ENCODE measurements around the gene ASAH2B. TPM values are rescaled to one million over a fixed set of nuclear protein-coding genes. Genes with fewer than 3 reads are reported as not detected.

ASAH2B gene
- total and polyA plus RNA-seq, 2 of the 13 experiments (the other 11 are each of a cell fraction or from before 2014, with no cell fraction given): 4.2 to 4.6 TPM

- no peak for TF ChIP-seq ZNF460 (CRISPR knock-in tag; IDR thresholded peaks at IDR 0.05; ENCODE audit: borderline replicate concordance)
Measured at GRCh38 chr10:50807851-50808776, 68.4 kb downstream of the ASAH2B start (continued).

Other genes with a start within 250 kb of the ASAH2B start
- gene SGMS1, start 116.0 kb upstream of the ASAH2B start, total RNA-seq (2016; rRNA removed; fragmentation: Illumina TruSeq; extraction: Trizol): 13.1 and 15.1 TPM in 2 replicates
- 6.2 and 6.5 TPM in 2 replicates for gene SGMS1, start 116.0 kb upstream of the ASAH2B start, polyA plus RNA-seq (2011; rRNA removed)
- 58.1 and 102 TPM in 2 replicates for gene A1CF, start 145.7 kb downstream of the ASAH2B start, total RNA-seq (2016; rRNA removed; fragmentation: Illumina TruSeq; extraction: Trizol)
- gene A1CF, start 145.7 kb downstream of the ASAH2B start, polyA plus RNA-seq (2011; rRNA removed): 43.2 and 56.1 TPM in 2 replicates

Data from HepG2 (cell line).